Mesenchymal stem cell (in vitro differentiated cells and primary cell): ENCODE measurements around the gene DPP10.

ENCODE experiments used
- DNase-seq: peaks from one replicate; pipeline ENCODE4 v3.0.0-alpha.2; 2013
- H2AFZ ChIP-seq: one replicate; pipeline ENCODE4 v1.6.1; 2013; ENCODE audit warnings: low read depth, mild to moderate bottlenecking, control low read depth, inconsistent platforms, low read length, moderate library complexity
- H2AK5ac ChIP-seq: 2 replicates; pipeline ENCODE4 v1.6.1; 2013; ENCODE audit warnings: low read length, moderate library complexity, mild to moderate bottlenecking, inconsistent platforms; ENCODE audit not compliant: severe bottlenecking
- H2BK120ac ChIP-seq: one replicate; pipeline ENCODE4 v1.6.1; 2013; ENCODE audit warnings: low read depth, mild to moderate bottlenecking, inconsistent platforms, low read length, moderate library complexity
- H2BK12ac ChIP-seq, 2 experiments: one replicate each; pipeline ENCODE4 v1.6.1; 2013; ENCODE audit warnings: inconsistent platforms in 2 of 2, low read length in 2 of 2, mild to moderate bottlenecking in 2 of 2, moderate library complexity in 2 of 2, control low read depth in 1 of 2
- H2BK15ac ChIP-seq: one replicate; pipeline ENCODE4 v1.6.1; 2013; ENCODE audit warnings: mild to moderate bottlenecking, low read depth, inconsistent platforms; ENCODE audit not compliant: poor library complexity, severe bottlenecking
- H2BK5ac ChIP-seq: 2 replicates; pipeline ENCODE4 v1.6.1; 2013; ENCODE audit warnings: low read depth, mild to moderate bottlenecking, low read length, control low read depth, inconsistent platforms; ENCODE audit not compliant: poor library complexity, severe bottlenecking
- H3K14ac ChIP-seq, 2 experiments: one replicate each; pipeline ENCODE4 v1.6.1; 2013; ENCODE audit warnings: inconsistent platforms in 2 of 2, low read length in 2 of 2, control low read depth in 1 of 2, mild to moderate bottlenecking in 1 of 2, moderate library complexity in 1 of 2
- H3K18ac ChIP-seq, 2 experiments: one replicate each; pipeline ENCODE4 v1.6.1; 2013; ENCODE audit warnings: inconsistent platforms in 2 of 2, low read length in 2 of 2, control low read depth in 1 of 2, low read depth in 1 of 2, mild to moderate bottlenecking in 1 of 2
- H3K23ac ChIP-seq, 2 experiments: one replicate each; pipeline ENCODE4 v1.6.1; 2013; ENCODE audit warnings: inconsistent platforms in 2 of 2, low read length in 2 of 2, mild to moderate bottlenecking in 2 of 2, moderate library complexity in 2 of 2, control low read depth in 1 of 2
- H3K27ac ChIP-seq: 2 replicates; pipeline ENCODE4 v1.5.1; 2013; ENCODE audit warnings: mild to moderate bottlenecking, moderate library complexity, low read length, control low read depth, inconsistent platforms; ENCODE audit not compliant: poor library complexity, severe bottlenecking
- H3K27me3 ChIP-seq, 2 experiments: 2 replicates each; pipeline versions ENCODE4 v1.6.1 to v1.7.0; 2013; ENCODE audit warnings: low read length in 2 of 2, mild to moderate bottlenecking in 2 of 2, moderate library complexity in 2 of 2, control low read depth in 1 of 2, inconsistent platforms in 1 of 2; ENCODE audit not compliant: control insufficient read depth in 1 of 2, insufficient read depth in 1 of 2
- H3K36me3 ChIP-seq, 2 experiments: 2 replicates each; pipeline versions ENCODE4 v1.6.1 to v1.7.0; 2013; ENCODE audit warnings: low read length in 2 of 2, control low read depth in 1 of 2, inconsistent platforms in 1 of 2, low read depth in 1 of 2, mild to moderate bottlenecking in 1 of 2; ENCODE audit not compliant: insufficient read depth in 2 of 2, control insufficient read depth in 1 of 2
- H3K4ac ChIP-seq, 2 experiments: one replicate each; pipeline ENCODE4 v1.6.1; 2013; ENCODE audit warnings: inconsistent platforms in 2 of 2, low read length in 2 of 2, mild to moderate bottlenecking in 2 of 2, moderate library complexity in 2 of 2, control low read depth in 1 of 2, low read depth in 1 of 2
- H3K4me1 ChIP-seq: 2 replicates; pipeline ENCODE4 v1.6.1; 2013; ENCODE audit warnings: low read depth, low read length, control low read depth; ENCODE audit not compliant: control insufficient read depth, insufficient read depth
- H3K4me2 ChIP-seq: 2 replicates; pipeline ENCODE4 v1.6.1; 2013; ENCODE audit warnings: low read length, mild to moderate bottlenecking, inconsistent platforms; ENCODE audit not compliant: poor library complexity, severe bottlenecking
- H3K4me3 ChIP-seq, 2 experiments: 2 replicates each; pipeline versions ENCODE4 v1.5.1 to v1.7.0; 2013; ENCODE audit warnings: low read length in 2 of 2, mild to moderate bottlenecking in 2 of 2, control low read depth in 1 of 2, low read depth in 1 of 2; ENCODE audit not compliant: insufficient read depth in 1 of 2
- H3K79me1 ChIP-seq: replicated peaks from 2 replicates; pipeline ENCODE4 v1.6.1; 2013; ENCODE audit warnings: mild to moderate bottlenecking, control low read depth, low read length, inconsistent platforms; ENCODE audit not compliant: poor library complexity, severe bottlenecking
- H3K9ac ChIP-seq: 2 replicates; pipeline ENCODE4 v1.7.0; 2013; ENCODE audit warnings: mild to moderate bottlenecking, low read length, moderate library complexity
- H3K9me3 ChIP-seq: 2 replicates; pipeline ENCODE4 v1.7.0; 2013; ENCODE audit warnings: mild to moderate bottlenecking, low read length; ENCODE audit not compliant: control insufficient read depth
- H4K8ac ChIP-seq: one replicate; pipeline ENCODE4 v1.6.1; 2013; ENCODE audit warnings: inconsistent platforms, mild to moderate bottlenecking, low read length, moderate library complexity
- H4K91ac ChIP-seq: one replicate; pipeline ENCODE4 v1.6.1; 2013; ENCODE audit warnings: mild to moderate bottlenecking, low read length, inconsistent platforms
- WGBS: methylation state at CpG from one replicate; pipeline ENCODE4 v1.1.7; 2013; ENCODE audit warnings: mixed read lengths; 5-methylcytosine and 5-hydroxymethylcytosine counted together

The DPP10 gene

DNA sequence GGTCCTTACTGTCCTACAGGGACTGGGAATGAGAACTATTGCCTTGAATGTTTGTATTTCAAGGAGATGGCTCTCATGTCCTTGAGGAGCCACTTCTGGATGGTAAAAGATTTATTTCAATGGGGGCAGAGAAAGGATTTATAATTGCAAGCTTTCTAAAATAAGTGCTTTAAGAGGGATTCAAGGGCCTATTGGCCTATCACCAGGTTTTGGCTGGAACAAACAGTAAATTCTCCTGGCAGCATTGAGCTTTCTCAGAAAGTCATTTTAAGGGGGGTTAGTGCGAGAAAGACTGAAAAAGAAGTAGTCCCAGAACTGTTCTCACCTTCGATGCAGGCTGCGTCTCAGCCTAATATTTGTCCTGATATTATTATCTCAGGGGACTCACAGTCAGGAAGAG, 29.8 kb downstream of the DPP10 start:
- Histone ChIP-seq H3K4me3 (no peak overlapping the region), H3K4me2 (no peak overlapping the region), H2BK12ac (no peak overlapping the region), H3K23ac (no peak overlapping the region), H2AK5ac (no peak overlapping the region), H2BK5ac (no peak overlapping the region), H3K9me3 (no peaks in the 10 kb centered on the region), H3K9ac (no peak overlapping the region), H4K8ac (no peak overlapping the region), H3K4me1 (no peaks in the 10 kb centered on the region), H3K36me3 (no peaks in the 10 kb centered on the region), H2AFZ (no peak overlapping the region), H2BK15ac (no peak overlapping the region), H3K79me1 (no peaks in the 10 kb centered on the region), H3K27ac (no peak overlapping the region), H2BK120ac (no peak overlapping the region), H3K4ac (no peak overlapping the region), H3K14ac (no peak overlapping the region), H3K18ac (no peak overlapping the region), H4K91ac (no peak overlapping the region), H3K27me3 (no peaks in the 10 kb centered on the region)
- 50% methylated on average over 1 of the region's 3 CpGs for WGBS
- no peak for DNase-seq

DNA sequence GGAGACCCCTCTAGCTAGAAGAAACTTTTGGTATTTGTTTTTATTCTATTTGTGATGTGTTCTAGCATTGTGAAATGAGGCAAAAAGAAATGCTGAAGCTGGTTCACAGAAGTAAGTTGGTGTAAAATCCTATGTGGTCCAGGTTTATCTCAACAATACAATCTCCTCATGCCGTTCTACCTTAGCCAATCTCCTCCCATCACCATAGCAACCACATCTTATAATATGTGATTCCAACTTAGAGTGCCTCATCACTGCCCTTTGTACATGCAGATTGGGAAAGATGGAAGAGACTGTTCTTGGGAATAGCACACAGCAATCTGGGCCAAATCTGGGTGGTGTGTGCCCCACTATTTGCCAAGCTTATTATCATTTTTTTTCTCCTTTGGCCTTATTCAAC, 30.3 kb downstream of the DPP10 start:
- no peak overlapping the region for H3K4me2 ChIP-seq
- no peak overlapping the region for H2AFZ ChIP-seq

DNA sequence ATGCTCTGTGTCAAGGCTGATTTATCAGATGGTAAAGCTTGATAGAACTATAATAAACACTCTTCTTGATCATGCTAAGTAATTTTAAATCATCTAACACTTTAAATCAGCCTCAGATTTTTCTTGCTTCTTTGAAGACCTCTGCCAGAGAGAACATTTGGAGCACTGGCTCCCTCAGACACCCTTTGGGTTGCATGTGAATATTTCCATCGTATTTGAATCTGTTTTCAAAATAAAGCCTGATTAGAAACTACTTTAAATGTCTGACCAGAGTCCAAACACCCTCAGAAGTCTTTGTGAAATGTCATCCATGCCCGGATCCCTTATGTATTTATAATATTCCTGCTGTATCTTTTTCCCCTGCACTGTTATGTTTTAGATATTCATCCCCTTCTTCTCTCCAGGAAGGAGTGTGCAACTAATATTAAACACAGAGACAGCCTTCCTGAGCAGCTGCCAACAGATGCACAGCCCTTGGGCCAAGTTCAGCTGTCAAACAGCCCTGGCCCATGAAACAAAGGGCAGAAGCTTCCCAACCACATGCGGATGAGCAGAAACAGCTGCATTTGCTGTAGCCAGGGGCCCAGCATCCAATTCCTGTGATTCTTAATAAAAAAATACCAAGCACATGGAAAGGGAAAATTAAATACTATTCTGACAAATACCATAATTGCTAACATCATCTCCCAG, 46.5 kb downstream of the DPP10 start:
- H3K4me3 ChIP-seq: no peak overlapping the region
- WGBS: 79% methylated on average over 3 of the region's 3 CpGs
- no peak overlapping the region for H3K9ac ChIP-seq
- H3K23ac ChIP-seq: no peak overlapping the region
- no peaks in the 10 kb centered on the region for H3K36me3 ChIP-seq
- H4K91ac ChIP-seq: no peak overlapping the region
- H3K4me2 ChIP-seq: no peak overlapping the region
- no peaks in the 10 kb centered on the region for H3K79me1 ChIP-seq
- H3K4ac ChIP-seq: no peak overlapping the region
- no peak for DNase-seq
- H3K14ac ChIP-seq: no peak overlapping the region
- H3K4me1 ChIP-seq: no peaks in the 10 kb centered on the region
- H2BK120ac ChIP-seq: no peak overlapping the region
- no peak overlapping the region for H2BK12ac ChIP-seq
- H2BK15ac ChIP-seq: no peak overlapping the region
- no peak overlapping the region for H3K27ac ChIP-seq
- no peak overlapping the region for H3K18ac ChIP-seq
- no peak overlapping the region for H2AK5ac ChIP-seq
- H4K8ac ChIP-seq: no peak overlapping the region
- H2AFZ ChIP-seq: no peak overlapping the region
- no peak overlapping the region for H2BK5ac ChIP-seq
- H3K9me3 ChIP-seq: no peaks in the 10 kb centered on the region
- no peaks in the 10 kb centered on the region for H3K27me3 ChIP-seq

More for the DNA sequence above, 30.3 kb downstream of the DPP10 start:
- Histone ChIP-seq H4K8ac (no peak overlapping the region), H3K4me1 (no peaks in the 10 kb centered on the region), H2AK5ac (no peak overlapping the region), H3K27me3 (no peaks in the 10 kb centered on the region), H3K79me1 (no peaks in the 10 kb centered on the region), H3K36me3 (no peaks in the 10 kb centered on the region), H2BK5ac (no peak overlapping the region), H3K27ac (no peak overlapping the region), H3K9me3 (no peaks in the 10 kb centered on the region), H3K4ac (no peak overlapping the region), H3K23ac (no peak overlapping the region), H3K18ac (no peak overlapping the region), H3K4me3 (no peak overlapping the region), H4K91ac (no peak overlapping the region), H3K14ac (no peak overlapping the region), H2BK120ac (no peak overlapping the region), H2BK12ac (no peak overlapping the region), H3K9ac (no peak overlapping the region), H2BK15ac (no peak overlapping the region)
- no peak for DNase-seq
- WGBS: 82% methylated on average over 1 of the region's 1 CpG

DNA sequence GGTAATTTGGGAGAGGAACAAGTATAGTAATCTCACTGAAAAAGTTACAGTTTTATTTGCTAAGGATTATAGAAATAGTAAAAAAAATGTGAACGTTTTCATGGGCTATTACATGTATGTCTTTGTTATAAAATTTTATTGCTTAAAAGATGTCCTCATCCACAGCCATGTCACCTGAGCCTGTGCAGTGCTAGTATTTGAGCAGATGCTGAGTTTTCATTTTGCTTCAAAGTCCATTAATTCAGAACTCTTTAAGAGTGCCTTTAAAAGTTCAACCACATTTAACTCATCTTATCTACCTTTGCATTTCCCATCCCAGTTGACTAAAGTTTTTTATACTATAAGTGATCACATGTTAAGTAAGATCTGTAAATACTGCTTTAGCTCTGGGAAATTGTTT, 52.6 kb downstream of the DPP10 start:
- H4K91ac ChIP-seq: no peak overlapping the region
- H2BK120ac ChIP-seq: no peak overlapping the region
- no peaks in the 10 kb centered on the region for H3K9me3 ChIP-seq
- no peak overlapping the region for H3K4ac ChIP-seq
- WGBS: no CpG with 5 or more reads among the region's 1 CpG
- H2AFZ ChIP-seq: no peak overlapping the region
- H3K4me1 ChIP-seq: no peaks in the 10 kb centered on the region
- no peaks in the 10 kb centered on the region for H3K79me1 ChIP-seq
- H2AK5ac ChIP-seq: no peak overlapping the region
- no peaks in the 10 kb centered on the region for H3K36me3 ChIP-seq
- H2BK15ac ChIP-seq: no peak overlapping the region
- H2BK12ac ChIP-seq: no peak overlapping the region
- no peak overlapping the region for H3K9ac ChIP-seq
- no peak overlapping the region for H3K4me3 ChIP-seq
- H3K27me3 ChIP-seq: no peaks in the 10 kb centered on the region
- no peak overlapping the region for H3K18ac ChIP-seq
- H3K4me2 ChIP-seq: no peak overlapping the region
- H3K23ac ChIP-seq: no peak overlapping the region
- H2BK5ac ChIP-seq: no peak overlapping the region
- no peak overlapping the region for H3K14ac ChIP-seq
- no peak overlapping the region for H4K8ac ChIP-seq
- DNase-seq: no peak
- no peak overlapping the region for H3K27ac ChIP-seq
